GM18909 (cell line): ENCODE measurements around the gene PTCHD1.

Experiments used
- ATAC-seq: cut with Tn5 transposase; IDR thresholded peaks from one replicate; pipeline ENCODE4 v1.9.1; 2021; ENCODE audit warnings: mild to moderate bottlenecking; ENCODE audit not compliant: unreplicated experiment, poor library complexity

The PTCHD1 gene

GRCh38 chrX:23334848-23335599, at the start of gene PTCHD1:
TSS of gene PTCHD1 (plus strand) at chrX:23334849. CDS start at chrX:23334876, 27 bp downstream.
- no peak for ATAC-seq

GRCh38 chrX:23286731-23287130, 47.9 kb upstream of the PTCHD1 start:
- ATAC-seq = no peak

- no peak for ATAC-seq
Measured at GRCh38 chrX:23287191-23287725, 47.4 kb upstream of the PTCHD1 start.

GRCh38 chrX:23292354-23292987, 42.2 kb upstream of the PTCHD1 start:
- ATAC-seq = no peak

GRCh38 chrX:23292988-23293651, 41.5 kb upstream of the PTCHD1 start:
- ATAC-seq = no peak

GRCh38 chrX:23304881-23305280, 29.8 kb upstream of the PTCHD1 start:
- no peak for ATAC-seq

- ATAC-seq = no peak
Measured at GRCh38 chrX:23311731-23312130, 22.9 kb upstream of the PTCHD1 start.

- no peak for ATAC-seq
Measured at GRCh38 chrX:23312136-23312535, 22.5 kb upstream of the PTCHD1 start.

GRCh38 chrX:23317799-23318724, 16.6 kb upstream of the PTCHD1 start:
- ATAC-seq = peak; percentile 90

GRCh38 chrX:23327104-23327503, 7.5 kb upstream of the PTCHD1 start:
- ATAC-seq = no peak

- ATAC-seq = no peak
Measured at GRCh38 chrX:23331701-23332100, 2.9 kb upstream of the PTCHD1 start.

- ATAC-seq = no peak
Measured at GRCh38 chrX:23332101-23332887, 2.4 kb upstream of the PTCHD1 start.

- no peak for ATAC-seq
Measured at GRCh38 chrX:23332888-23333821, 1.5 kb upstream of the PTCHD1 start.

- no peak for ATAC-seq
Measured at GRCh38 chrX:23333842-23334520, 668 bp upstream of the PTCHD1 start.

GRCh38 chrX:23334521-23334847, 165 bp upstream of the PTCHD1 start:
- ATAC-seq = no peak

- no peak for ATAC-seq
Measured at GRCh38 chrX:23338334-23338733, 3.7 kb downstream of the PTCHD1 start.

GRCh38 chrX:23341452-23341851, 6.8 kb downstream of the PTCHD1 start:
- ATAC-seq = no peak
